RWPE2 (cell line): ENCODE results near the gene ANKRD13B.

Experiments
- ATAC-seq: fragments of 200-7000 bp; cut with Tn5 transposase; 3 replicates; pipeline ENCODE4 v1.9.1; 2021; ENCODE audit warnings: low read depth
- DNase-seq: peaks from one replicate; pipeline ENCODE4 v3.0.0-alpha.2; 2020; ENCODE audit warnings: low spot score
- H3K27ac ChIP-seq: fragments of 450-650 bp; 2 replicates; pipeline ENCODE4 v1.5.1; 2017; ENCODE audit warnings: mild to moderate bottlenecking; ENCODE audit not compliant: poor library complexity, severe bottlenecking
- H3K27me3 ChIP-seq: fragments of 250-450 bp; sonication (Bioruptor Pico); 2 replicates; pipeline ENCODE4 v1.5.1; 2021; ENCODE audit warnings: mild to moderate bottlenecking, moderate library complexity; ENCODE audit not compliant: insufficient read depth, poor library complexity, severe bottlenecking
- H3K36me3 ChIP-seq: fragments of 250-450 bp; sonication (Bioruptor Pico); 2 replicates; pipeline ENCODE4 v1.5.1; 2020; ENCODE audit warnings: low read depth, mild to moderate bottlenecking, moderate library complexity
- H3K4me1 ChIP-seq: fragments of 250-450 bp; sonication (Bioruptor Pico); 2 replicates; pipeline ENCODE4 v1.5.1; 2021; ENCODE audit warnings: mild to moderate bottlenecking, moderate library complexity; ENCODE audit not compliant: insufficient read depth, poor library complexity, severe bottlenecking
- H3K4me3 ChIP-seq: fragments of 250-450 bp; sonication (Bioruptor Pico); 2 replicates; pipeline ENCODE4 v1.5.1; 2021; ENCODE audit warnings: mild to moderate bottlenecking, moderate library complexity; ENCODE audit not compliant: severe bottlenecking
- H3K9me3 ChIP-seq: fragments of 250-450 bp; sonication (Bioruptor Pico); 2 replicates; pipeline ENCODE4 v1.5.1; 2021; ENCODE audit warnings: mild to moderate bottlenecking, moderate library complexity; ENCODE audit not compliant: severe bottlenecking
- TF ChIP-seq, protein P1 (sequence below): fragments of 450-650 bp; IDR thresholded peaks from one replicate; pipeline ENCODE4 v1.5.1; 2017; ENCODE audit warnings: mild to moderate bottlenecking, moderate library complexity; ENCODE audit not compliant: poor library complexity, severe bottlenecking

ANKRD13B gene

DNA sequence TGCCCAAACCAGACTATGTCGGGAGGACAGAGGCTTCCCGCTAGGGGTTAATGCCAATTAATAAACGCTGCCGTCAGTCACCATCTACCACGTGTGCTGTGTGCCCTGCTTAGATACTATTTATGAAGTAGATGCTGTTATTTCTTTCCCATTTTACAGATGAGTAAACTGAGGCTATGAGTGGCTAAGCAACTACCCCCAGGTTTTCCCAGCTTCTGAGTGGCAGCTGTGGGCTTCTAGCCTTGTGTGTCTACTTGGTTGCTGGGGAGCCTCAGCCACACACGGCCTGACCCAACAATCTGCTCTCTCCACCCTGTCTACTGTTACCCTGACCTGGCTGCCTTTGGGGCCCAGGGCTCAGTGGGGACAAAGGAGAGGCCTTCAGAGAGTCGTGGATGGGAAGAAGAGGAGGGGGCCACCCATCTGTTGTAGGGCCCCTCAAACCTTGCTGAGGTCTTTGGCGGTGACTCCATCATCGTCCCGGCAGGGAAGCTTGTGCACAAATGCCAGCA is 10.6 kb upstream of the ANKRD13B start:
- Histone ChIP-seq H3K27me3 (no peaks in the 10 kb centered on the region), H3K27ac (peak overlapping the region; percentile 80), H3K4me1 (peaks cover 46% of the 10 kb centered on the region), H3K36me3 (peaks cover 59% of the 10 kb centered on the region), H3K9me3 (peaks cover 4% of the 10 kb centered on the region), H3K4me3 (no peak overlapping the region)
- DNase-seq (no peak), ATAC-seq (no peak)
- TF ChIP-seq, protein P1, sequence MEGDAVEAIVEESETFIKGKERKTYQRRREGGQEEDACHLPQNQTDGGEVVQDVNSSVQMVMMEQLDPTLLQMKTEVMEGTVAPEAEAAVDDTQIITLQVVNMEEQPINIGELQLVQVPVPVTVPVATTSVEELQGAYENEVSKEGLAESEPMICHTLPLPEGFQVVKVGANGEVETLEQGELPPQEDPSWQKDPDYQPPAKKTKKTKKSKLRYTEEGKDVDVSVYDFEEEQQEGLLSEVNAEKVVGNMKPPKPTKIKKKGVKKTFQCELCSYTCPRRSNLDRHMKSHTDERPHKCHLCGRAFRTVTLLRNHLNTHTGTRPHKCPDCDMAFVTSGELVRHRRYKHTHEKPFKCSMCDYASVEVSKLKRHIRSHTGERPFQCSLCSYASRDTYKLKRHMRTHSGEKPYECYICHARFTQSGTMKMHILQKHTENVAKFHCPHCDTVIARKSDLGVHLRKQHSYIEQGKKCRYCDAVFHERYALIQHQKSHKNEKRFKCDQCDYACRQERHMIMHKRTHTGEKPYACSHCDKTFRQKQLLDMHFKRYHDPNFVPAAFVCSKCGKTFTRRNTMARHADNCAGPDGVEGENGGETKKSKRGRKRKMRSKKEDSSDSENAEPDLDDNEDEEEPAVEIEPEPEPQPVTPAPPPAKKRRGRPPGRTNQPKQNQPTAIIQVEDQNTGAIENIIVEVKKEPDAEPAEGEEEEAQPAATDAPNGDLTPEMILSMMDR = no peak

DNA sequence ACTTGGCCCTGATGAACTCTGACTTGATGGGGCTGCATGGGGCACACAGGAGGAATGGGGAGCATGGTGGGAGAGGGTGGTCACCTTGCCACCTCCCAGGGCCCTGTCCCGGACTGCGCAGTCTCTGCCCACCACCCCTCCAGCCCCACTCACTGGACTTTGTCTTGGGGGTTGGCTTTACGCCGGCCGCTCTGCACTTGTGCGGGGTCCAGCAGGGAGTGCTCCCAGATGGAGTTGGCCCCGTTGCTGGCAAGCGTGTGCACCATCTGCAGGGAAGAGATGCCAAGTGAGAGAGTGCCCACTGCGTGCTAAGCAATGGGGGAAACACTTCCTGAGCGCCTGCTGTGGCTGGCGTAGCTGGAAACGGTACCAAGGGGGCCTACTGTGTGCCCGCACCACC is 10.2 kb upstream of the ANKRD13B start:
- Histone ChIP-seq H3K4me3 (no peak overlapping the region), H3K27ac (peak overlapping the region; percentile 80), H3K9me3 (peaks cover 4% of the 10 kb centered on the region), H3K27me3 (no peaks in the 10 kb centered on the region), H3K36me3 (peaks cover 55% of the 10 kb centered on the region), H3K4me1 (peaks cover 50% of the 10 kb centered on the region)
- TF ChIP-seq, protein P1 = no peak
- DNase-seq (no peak), ATAC-seq (no peak)

DNA sequence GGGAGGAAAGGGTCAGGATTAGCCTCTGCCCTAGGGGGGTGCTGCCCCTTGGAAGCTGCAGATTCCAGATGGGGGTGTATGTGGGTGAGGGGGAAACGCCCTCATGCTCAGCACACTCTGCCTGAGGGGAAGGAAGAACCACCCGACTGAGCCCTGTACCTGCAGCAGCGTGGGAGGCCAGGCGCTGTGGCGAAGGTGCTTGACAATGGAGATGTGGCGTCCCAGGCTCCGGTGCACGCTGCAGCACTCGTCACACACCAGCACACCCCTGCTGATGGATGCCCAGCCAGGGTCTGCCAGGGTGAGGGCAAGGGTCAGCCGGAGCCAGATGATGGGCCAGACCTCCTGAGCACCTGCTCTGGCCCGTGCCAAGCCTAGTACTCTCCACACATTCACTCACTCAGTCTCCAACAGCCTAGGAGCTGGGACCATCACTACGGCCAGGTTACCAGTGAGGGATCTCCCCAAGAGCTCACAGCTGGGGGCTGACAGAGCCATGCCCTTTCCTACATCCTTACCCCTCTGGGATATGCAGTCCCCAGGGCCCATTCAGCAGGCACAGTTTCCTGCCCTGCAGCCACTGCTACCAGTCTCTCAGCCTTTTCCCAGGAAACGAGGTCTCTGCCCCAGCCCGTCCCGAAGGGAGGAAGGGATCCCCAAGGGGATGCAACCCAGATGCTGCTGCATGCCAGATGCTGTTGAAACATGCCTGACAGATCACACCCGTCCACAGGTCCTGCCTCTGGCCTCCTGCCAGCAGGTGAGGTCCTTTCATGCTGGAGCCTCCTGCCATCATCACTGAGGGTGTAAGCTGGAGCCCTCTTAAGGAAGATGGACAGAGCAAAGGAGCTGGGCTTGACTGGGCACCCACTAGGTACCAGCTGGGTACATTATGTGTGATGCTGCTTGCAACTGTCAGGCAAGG is 9.3 kb upstream of the ANKRD13B start:
- H3K4me1 ChIP-seq = peaks cover 53% of the 10 kb centered on the region
- peaks cover 47% of the 10 kb centered on the region for H3K36me3 ChIP-seq

DNA sequence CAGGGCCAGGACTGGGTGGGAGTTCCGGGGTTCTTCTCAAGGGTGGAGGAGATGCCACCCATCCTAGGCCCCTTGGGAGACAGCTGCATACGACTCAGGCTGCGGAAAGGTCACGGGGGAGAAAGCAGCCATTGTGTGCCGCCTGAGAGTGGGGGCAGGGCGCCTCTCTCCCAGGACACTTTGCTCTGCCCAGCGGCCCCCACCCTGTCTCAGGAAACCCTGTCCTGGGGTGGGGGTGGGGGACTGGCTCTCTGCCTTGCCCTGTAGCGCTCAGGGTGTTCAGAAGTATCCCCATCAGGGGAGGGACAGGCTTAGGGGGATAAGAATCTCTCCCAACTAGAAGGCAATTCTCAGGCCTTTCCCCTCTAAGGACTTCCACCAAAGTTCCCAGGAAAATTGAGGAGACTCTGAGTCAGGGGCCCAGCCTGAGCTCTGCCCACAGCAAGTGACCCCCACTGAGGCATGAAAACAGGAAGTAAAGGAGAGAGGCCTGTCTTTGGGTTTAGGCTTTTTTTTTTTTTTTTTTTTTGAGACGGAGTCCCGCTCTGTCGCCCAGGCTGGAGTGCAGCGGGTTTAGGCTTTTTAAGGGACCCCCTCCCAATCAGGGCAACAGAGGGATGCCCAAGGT is 8.4 kb upstream of the ANKRD13B start:
- no peak for DNase-seq
- Histone ChIP-seq H3K27me3 (no peaks in the 10 kb centered on the region), H3K36me3 (peaks cover 37% of the 10 kb centered on the region), H3K4me1 (peaks cover 53% of the 10 kb centered on the region), H3K9me3 (peaks cover 4% of the 10 kb centered on the region), H3K4me3 (no peak overlapping the region), H3K27ac (peak overlapping the region; percentile 80)
- no peak for ATAC-seq
- TF ChIP-seq, protein P1 = no peak

More for the DNA sequence above, 9.3 kb upstream of the ANKRD13B start:
- DNase-seq (peak; percentile 96), ATAC-seq (peak; percentile 66)
- Histone ChIP-seq H3K9me3 (peaks cover 4% of the 10 kb centered on the region), H3K4me3 (no peak overlapping the region), H3K27ac (peak overlapping the region; percentile 80), H3K27me3 (no peaks in the 10 kb centered on the region)
- TF ChIP-seq, protein P1 = no peak
